GM20431 (cell line): Measurements from ENCODE around the gene SLC27A6.
"Not testable (repeated sequence)": the region's sequence is repeated elsewhere in the genome, so short reads cannot be mapped to it uniquely, and the experiment has no call there.

Experiments
- in situ Hi-C: fragments of 300-500 bp; cut with MseI, MboI; formaldehyde crosslinking; loops from one replicate; pipeline ENCODE4 v1.15.0; 2020; ENCODE audit warnings: low sequenced_read_pairs; ENCODE audit not compliant: unreplicated experiment

SLC27A6 gene

DNA sequence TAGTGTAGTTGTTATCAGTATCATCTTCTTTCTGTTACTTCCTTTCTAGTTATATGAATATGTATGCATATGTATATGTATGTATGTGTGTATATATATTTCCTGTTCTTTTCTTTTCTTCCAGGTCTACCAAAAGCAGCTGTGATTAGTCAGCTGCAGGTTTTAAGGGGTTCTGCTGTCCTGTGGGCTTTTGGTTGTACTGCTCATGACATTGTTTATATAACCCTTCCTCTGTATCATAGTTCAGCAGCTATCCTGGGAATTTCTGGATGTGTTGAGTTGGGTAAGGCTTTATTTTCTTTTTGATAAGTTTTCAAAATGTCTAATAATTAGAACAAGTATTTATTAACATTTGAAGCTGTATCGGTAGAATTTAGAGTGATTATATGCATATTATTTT lies 23.2 kb downstream of the SLC27A6 start:
- in situ Hi-C loops, result no loop called here

- in situ Hi-C loops, result no loop called here
Measured at GRCh38 chr5:129001841-129002526, 36.7 kb downstream of the SLC27A6 start.

- in situ Hi-C loops, result no loop called here
Measured at GRCh38 chr5:129002527-129002842, 37.2 kb downstream of the SLC27A6 start.

DNA sequence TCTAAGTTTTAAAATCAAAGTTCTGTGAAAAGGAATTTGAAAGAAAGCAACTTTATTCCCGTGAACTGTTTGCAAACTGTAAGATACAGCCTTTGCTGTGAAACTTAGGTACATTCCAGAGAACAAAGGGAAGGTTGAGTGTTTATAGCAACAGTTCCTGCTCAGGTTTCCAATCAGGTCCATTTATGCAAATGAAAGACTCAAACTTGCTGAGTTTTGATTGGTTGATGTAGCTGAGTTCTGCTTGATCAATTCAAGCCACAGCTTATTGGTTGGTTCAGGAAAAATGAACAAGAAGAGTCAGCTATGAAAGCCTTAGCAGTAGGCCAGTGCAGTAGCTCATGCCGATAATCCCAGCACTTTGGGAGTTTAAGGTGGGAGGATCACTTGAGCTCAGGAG lies 37.9 kb downstream of the SLC27A6 start:
- in situ Hi-C loops, result no loop called here

DNA sequence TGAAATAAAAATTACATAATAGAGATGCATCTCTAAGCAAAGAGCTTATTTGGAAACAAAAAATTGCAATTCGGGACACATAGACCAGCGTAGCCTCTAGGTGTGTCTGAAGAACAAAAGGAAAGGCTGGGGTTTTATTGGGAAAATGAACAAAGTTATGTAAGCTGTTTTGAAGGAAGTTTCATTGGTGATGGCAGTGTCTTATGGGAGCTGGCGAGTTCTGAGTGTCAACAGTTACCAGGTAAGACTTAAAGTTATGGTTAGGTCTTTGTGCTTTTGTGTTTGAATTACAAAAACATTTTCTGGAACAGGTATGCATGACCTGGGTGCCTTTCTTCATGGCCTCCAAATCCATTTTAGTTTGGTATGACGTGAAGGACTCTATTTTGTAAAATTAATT lies 48.9 kb downstream of the SLC27A6 start:
- in situ Hi-C loops, result no loop called here

DNA sequence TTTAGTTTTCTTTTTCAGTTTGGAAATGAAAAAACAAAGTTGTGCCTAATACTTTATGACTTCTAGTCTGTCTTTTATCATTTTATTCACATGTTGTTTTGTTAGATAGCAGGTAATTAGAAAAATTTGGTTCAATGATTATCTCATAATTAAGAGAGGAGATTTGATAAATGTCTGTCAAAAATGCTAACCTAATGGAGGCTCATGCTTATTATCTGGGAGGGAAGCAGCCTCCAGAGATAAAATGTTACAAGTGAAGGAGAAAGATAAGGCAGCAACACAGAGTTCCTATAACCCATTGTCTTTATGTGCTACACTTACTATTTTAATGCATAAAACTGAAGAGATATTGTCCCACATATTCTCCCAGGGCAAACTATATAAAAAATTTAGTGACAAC lies 53.5 kb downstream of the SLC27A6 start:
- in situ Hi-C loops, result no loop called here

GRCh38 chr5:129019401-129019908 lies 54.2 kb downstream of the SLC27A6 start:
- in situ Hi-C loops, result no loop called here

GRCh38 chr5:129020683-129021082 lies 55.4 kb downstream of the SLC27A6 start:
- in situ Hi-C loops, result no loop called here

- in situ Hi-C loops, result no loop called here
Measured at GRCh38 chr5:129021744-129022143, 56.5 kb downstream of the SLC27A6 start.

GRCh38 chr5:129022599-129022998 lies 57.3 kb downstream of the SLC27A6 start:
- in situ Hi-C loops, result no loop called here

- in situ Hi-C loops, result no loop called here
Measured at GRCh38 chr5:129027260-129027659, 62.0 kb downstream of the SLC27A6 start.

DNA sequence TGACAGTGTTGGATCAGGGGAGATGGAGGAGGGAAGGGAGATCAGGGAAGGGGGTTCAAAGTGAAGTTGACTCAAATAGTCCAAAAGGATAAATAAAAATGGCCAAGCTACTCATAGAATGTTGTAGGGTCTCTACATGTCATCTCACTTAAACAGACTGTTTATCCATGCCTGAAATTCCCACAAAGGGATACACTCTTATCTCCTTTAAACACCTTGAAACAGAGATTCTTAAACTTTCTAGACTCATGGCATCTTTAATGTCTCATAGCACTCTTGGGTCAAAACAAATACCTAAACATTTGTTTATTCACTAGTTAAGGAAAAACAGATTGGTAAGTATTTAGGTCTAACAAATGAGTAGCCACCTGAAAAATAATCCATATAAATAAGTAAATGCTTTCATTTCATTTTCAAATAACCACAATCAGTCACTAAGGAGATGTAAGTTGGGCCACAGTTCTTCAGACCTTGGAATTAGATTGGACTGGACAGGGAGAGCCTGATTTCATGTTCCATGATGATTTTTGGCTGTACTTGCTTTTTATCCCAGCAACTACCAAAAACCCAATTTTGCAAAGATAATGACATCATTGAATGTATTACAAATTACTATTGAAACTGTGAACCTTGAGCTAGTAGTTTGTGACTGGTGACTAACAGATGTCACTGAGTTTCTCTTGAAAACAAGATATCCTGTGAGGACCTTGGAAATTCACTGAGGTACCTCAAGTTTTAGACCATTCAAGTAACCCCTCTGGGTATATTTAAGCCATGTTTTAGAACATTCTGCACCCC lies 66.8 kb downstream of the SLC27A6 start:
- in situ Hi-C loops, result no loop called here

GRCh38 chr5:129036257-129036656 lies 71.0 kb downstream of the SLC27A6 start:
- in situ Hi-C loops, result not testable (repeated sequence)

DNA sequence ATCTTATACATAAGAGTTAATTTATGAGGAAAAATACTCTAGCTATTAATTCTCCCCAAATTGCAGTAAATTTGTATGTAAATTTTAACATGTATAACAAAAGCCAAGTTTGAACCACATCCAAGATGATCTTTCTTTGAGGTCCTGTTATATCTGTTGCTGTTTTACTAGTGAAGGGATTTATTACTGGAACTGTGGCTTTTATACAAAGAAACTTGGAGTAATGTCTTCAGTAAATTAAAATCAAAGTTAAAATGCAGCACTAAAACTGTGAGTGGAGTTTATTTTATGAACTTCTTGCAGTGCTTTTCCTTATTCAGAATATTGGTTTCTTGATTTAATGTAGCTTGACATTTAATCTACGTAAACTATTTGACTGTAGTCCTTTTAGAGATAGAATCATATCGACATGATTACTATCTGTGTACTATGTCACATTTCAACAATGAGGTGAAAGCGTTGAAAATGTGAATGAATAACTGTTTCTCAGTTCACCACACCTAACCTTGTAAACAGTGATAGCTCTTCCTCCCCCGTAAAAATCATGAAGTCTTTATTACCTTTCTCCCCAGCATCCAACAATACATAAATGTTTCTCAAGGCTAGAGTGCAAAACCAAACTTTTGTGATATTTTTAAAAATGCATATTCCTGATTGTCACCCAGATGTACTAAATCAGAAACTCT lies 76.1 kb downstream of the SLC27A6 start:
- in situ Hi-C loops, result no loop called here

DNA sequence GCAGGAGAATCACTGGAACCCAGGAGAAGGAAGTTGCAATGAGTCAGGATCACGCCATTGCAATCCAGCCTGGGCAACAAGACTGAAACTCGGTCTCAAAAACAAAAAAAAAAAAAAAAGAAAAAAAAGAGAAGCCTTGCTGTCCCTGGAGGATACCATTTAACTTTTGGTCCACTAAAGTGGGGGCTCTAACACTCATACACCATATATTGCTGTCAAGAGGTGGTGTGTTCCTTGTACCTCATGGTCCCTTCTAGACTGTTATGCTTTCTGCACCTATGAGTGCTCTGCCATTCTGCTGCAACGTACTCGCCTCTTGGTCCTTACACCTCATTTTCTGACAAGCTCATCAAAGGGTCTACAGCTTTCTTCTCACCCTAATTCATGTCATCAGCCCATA lies 77.0 kb downstream of the SLC27A6 start:
- in situ Hi-C loops, result no loop called here

DNA sequence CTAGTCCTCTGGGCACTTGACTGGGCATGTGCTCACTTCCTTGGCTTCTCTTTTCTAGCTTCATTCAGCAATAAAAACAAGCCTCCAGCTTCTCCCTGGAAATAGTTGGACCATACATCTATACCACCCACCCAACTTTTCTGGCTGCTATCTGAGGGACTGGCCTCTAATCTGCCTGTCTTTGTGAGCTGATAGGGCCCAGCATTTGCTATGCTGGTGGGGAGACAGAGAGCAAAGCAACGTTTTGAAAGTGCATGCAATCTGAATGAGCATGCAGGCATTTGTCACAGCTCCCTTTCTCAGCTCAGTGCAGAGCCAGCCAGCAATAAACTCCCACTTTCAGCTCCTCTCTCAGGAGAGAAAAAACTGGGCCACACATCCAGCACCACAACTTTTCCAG lies 78.6 kb downstream of the SLC27A6 start:
- in situ Hi-C loops, result no loop called here

DNA sequence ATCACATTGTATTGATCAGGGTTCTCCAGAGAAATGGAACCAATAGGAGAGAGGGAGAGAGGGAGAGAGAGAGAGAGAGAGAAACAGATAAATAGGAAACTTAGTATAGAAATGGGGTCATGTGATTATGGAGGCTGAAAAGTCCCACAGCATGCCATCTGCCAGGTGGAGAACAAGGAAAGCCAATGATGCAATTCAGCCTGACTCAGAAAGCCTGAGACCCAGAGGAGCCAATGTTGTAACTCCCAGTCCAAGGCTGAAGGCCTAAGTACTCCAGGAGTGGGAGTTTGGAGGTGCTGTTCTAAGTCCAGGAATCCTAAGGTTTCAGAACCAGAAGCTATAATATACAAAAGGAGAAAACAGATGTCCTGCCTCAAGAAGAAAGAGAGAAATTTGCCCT lies 80.9 kb downstream of the SLC27A6 start:
- in situ Hi-C loops, result no loop called here

GRCh38 chr5:129048509-129048908 lies 83.2 kb downstream of the SLC27A6 start:
- in situ Hi-C loops, result no loop called here

DNA sequence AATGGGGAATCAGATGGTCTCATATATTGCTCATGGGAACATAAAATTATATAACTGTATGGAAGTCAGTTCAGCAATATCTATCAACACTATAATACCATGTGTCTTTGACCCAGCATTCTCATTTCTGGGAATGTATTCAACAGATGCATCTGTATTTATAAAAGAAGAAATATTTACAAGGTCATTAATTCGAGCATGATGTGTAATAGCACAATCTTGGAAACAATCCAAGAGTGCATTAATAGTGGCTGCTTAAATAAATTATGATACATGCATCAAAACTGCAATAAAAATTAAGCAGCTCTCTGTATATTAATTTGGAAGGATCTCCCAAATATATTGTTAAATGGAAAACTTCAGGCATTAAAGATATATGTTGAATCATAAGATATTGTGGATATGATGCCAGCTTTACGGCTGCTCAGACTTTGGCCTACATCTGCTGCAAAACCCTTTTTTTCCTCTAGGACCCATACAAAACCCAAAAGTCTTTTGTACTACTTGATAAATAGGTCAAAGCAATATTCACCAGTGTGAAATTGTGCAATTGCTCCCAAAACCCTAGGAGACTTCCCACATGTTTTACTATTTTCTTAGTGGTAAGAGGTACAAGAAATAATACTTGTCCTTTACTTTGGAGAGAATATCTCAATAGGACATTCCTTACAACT lies 84.0 kb downstream of the SLC27A6 start:
- in situ Hi-C loops, result no loop called here

GRCh38 chr5:129051283-129051682 lies 86.0 kb downstream of the SLC27A6 start:
- in situ Hi-C loops, result no loop called here

DNA sequence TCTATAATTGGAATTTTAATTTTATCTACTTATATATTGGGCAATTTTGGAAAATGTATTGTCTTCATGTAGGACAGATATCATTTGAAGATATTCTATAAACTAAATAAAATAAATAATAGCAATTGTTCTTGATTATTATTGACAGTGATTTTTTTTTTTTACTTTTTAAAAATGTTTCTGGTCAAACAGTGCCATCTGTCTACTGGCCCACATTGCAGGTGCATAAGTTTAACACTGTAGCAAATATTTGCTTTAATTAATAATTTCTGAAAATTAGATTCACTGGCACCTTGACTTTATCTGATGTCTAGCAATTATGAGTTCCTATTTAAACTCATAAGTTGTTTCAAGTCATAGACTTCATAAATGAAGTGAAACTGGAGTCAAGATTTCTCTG lies 88.2 kb downstream of the SLC27A6 start:
- in situ Hi-C loops, result no loop called here
